IPS DF 6.9 (cell line): ENCODE data around the gene VDR.

Experiments used
- DNase-seq: peaks from one replicate; pipeline ENCODE4 v3.0.0-alpha.2; 2013; ENCODE audit warnings: low read depth, low spot score
- H3K27ac ChIP-seq: one replicate; pipeline ENCODE4 v1.5.1; 2013; ENCODE audit warnings: low read length, control low read depth
- H3K27me3 ChIP-seq: 2 replicates; pipeline ENCODE4 v1.6.1; 2013; ENCODE audit warnings: mild to moderate bottlenecking, low read length; ENCODE audit not compliant: control insufficient read depth, insufficient read depth
- H3K36me3 ChIP-seq: 2 replicates; pipeline ENCODE4 v1.6.1; 2013; ENCODE audit warnings: low read length; ENCODE audit not compliant: control insufficient read depth, insufficient read depth
- H3K4me1 ChIP-seq: 2 replicates; pipeline ENCODE4 v1.6.1; 2013; ENCODE audit warnings: low read length; ENCODE audit not compliant: control insufficient read depth, insufficient read depth
- H3K4me3 ChIP-seq: 2 replicates; pipeline ENCODE4 v1.5.1; 2013; ENCODE audit warnings: mild to moderate bottlenecking, low read length
- H3K9me3 ChIP-seq: 2 replicates; pipeline ENCODE4 v1.6.1; 2013; ENCODE audit warnings: low read length, inconsistent platforms; ENCODE audit not compliant: control insufficient read depth, insufficient read depth
- WGBS: extraction: QIAGEN DNeasy Blood & Tissue Kit; methylation state at CpG from one replicate; pipeline ENCODE4 v1.1.7; 2013; ENCODE audit warnings: mixed read lengths, missing lambda C conversion rate; ENCODE audit not compliant: insufficient read length, insufficient coverage; 5-methylcytosine and 5-hydroxymethylcytosine counted together

VDR gene

GRCh38 chr12:47942614-47943225 lies 37.9 kb upstream of the VDR start:
- Histone ChIP-seq H3K27me3 (no peaks in the 10 kb centered on the region), H3K4me3 (no peak overlapping the region), H3K36me3 (no peaks in the 10 kb centered on the region), H3K9me3 (no peaks in the 10 kb centered on the region), H3K27ac (no peak overlapping the region), H3K4me1 (peaks cover 2% of the 10 kb centered on the region)
- 100% methylated on average over 3 of the region's 31 CpGs for WGBS
- no peak for DNase-seq

- no peaks in the 10 kb centered on the region for H3K36me3 ChIP-seq
- no peak overlapping the region for H3K4me3 ChIP-seq
- no peak for DNase-seq
- H3K4me1 ChIP-seq = peaks cover 2% of the 10 kb centered on the region
- H3K27ac ChIP-seq = no peak overlapping the region
- no peaks in the 10 kb centered on the region for H3K27me3 ChIP-seq
- H3K9me3 ChIP-seq = no peaks in the 10 kb centered on the region
- WGBS = no CpG with 5 or more reads among the region's 40 CpGs
Measured at GRCh38 chr12:47941871-47942613, 37.2 kb upstream of the VDR start.

DNA sequence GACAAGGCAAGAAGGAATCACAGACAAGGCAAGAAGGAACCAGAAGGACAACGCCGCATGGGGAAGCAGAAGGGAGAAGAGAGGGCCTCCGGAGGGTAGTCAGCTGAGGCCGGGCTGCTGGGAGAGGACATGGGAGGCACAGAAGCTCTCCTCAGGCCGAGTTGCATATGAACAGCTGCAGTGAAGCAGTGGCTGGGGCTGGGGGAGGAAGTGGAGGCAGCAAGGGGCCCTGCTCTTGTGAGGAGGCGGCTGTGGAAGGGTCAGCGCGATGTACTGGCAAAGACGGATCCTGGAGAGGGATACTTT lies 36.6 kb upstream of the VDR start:
- H3K4me1 ChIP-seq = peaks cover 2% of the 10 kb centered on the region
- H3K36me3 ChIP-seq = no peaks in the 10 kb centered on the region
- no CpG with 5 or more reads among the region's 9 CpGs for WGBS
- H3K27me3 ChIP-seq = no peaks in the 10 kb centered on the region
- no peaks in the 10 kb centered on the region for H3K9me3 ChIP-seq
- no peak for DNase-seq
- H3K27ac ChIP-seq = no peak overlapping the region
- H3K4me3 ChIP-seq = no peak overlapping the region

- Histone ChIP-seq H3K9me3 (no peaks in the 10 kb centered on the region), H3K36me3 (no peaks in the 10 kb centered on the region), H3K27me3 (no peaks in the 10 kb centered on the region), H3K4me1 (peaks cover 2% of the 10 kb centered on the region), H3K27ac (no peak overlapping the region), H3K4me3 (no peak overlapping the region)
- no peak for DNase-seq
- no CpG with 5 or more reads among the region's 10 CpGs for WGBS
Measured at GRCh38 chr12:47940773-47941474, 36.1 kb upstream of the VDR start.

- no peaks in the 10 kb centered on the region for H3K9me3 ChIP-seq
- no peaks in the 10 kb centered on the region for H3K36me3 ChIP-seq
- DNase-seq = no peak
- no peak overlapping the region for H3K4me3 ChIP-seq
- H3K27ac ChIP-seq = no peak overlapping the region
- no CpG with 5 or more reads among the region's 6 CpGs for WGBS
- peaks cover 2% of the 10 kb centered on the region for H3K4me1 ChIP-seq
- H3K27me3 ChIP-seq = no peaks in the 10 kb centered on the region
Measured at GRCh38 chr12:47939009-47939601, 34.3 kb upstream of the VDR start.

DNA sequence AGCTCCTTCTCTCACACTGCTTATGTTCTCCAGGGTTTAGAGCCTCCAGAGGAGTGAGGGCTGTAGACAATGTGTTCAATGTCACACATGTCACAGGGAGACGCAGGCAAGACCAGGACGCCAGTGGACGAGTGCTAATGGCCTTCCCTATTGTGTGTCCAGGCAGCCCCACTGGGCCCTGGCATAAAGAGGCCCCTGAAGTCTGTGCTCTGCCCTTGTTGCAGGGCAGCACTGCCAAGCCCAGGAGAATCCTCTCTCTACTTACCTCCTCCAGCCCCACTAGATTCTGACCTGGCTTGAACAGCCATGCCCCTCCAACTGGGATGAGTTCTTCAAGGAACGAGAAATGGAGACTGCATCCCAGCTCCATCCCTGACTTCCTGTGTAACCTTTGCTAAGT lies 33.8 kb upstream of the VDR start:
- Histone ChIP-seq H3K4me1 (peaks cover 2% of the 10 kb centered on the region), H3K27me3 (no peaks in the 10 kb centered on the region), H3K36me3 (no peaks in the 10 kb centered on the region), H3K9me3 (no peaks in the 10 kb centered on the region), H3K4me3 (no peak overlapping the region), H3K27ac (no peak overlapping the region)
- no peak for DNase-seq
- no CpG with 5 or more reads among the region's 4 CpGs for WGBS

DNA sequence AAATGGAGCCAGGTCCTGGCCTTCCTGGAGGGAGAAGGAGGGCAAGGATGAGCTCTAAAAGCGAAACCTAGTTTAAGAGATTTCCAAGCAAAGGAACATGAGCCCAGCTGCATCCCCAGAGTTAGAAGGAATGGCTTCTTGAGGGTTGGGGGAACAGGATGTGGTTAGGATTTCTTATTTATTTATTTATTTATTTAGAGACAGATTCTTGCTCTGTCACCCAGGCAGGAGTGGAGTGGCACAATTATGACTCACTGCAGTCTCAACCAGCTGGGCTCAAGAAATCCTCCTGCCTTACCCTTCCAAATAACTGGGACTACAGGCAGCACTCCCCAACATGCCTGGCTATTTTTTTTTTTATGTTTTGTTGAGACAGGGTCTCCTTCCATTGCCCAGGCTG lies 33.3 kb upstream of the VDR start:
- DNase-seq = no peak
- H3K27ac ChIP-seq = no peak overlapping the region
- no CpG with 5 or more reads among the region's 1 CpG for WGBS

DNA sequence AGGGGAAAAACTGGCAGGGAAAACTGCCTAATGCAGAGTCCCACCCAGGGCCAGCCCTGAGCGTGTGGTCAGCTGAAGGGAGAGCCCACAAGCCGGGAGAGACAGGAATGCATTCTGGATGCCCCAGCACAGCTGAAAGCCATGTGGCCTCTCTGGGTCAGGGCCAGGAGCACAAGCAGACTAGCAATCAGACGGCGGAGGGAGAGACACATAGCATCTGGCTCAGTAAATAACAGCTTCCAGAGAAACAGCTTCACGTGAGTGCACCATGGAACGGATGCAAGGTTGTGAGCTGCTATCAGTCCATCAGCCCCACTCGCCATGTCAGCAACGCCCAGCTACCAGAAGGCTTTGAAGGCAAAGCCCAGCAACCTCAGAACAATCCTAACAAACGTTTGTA lies 30.4 kb upstream of the VDR start:
- Histone ChIP-seq H3K9me3 (no peaks in the 10 kb centered on the region), H3K27me3 (no peaks in the 10 kb centered on the region), H3K4me3 (no peak overlapping the region), H3K27ac (no peak overlapping the region), H3K36me3 (no peaks in the 10 kb centered on the region), H3K4me1 (no peaks in the 10 kb centered on the region)
- DNase-seq = no peak
- no CpG with 5 or more reads among the region's 9 CpGs for WGBS

More for the DNA sequence above, 33.3 kb upstream of the VDR start:
- Histone ChIP-seq H3K9me3 (no peaks in the 10 kb centered on the region), H3K4me3 (no peak overlapping the region), H3K36me3 (no peaks in the 10 kb centered on the region), H3K27me3 (no peaks in the 10 kb centered on the region), H3K4me1 (peaks cover 2% of the 10 kb centered on the region)

GRCh38 chr12:47931187-47931586 lies 26.4 kb upstream of the VDR start:
- no peak overlapping the region for H3K4me3 ChIP-seq
- no peaks in the 10 kb centered on the region for H3K36me3 ChIP-seq
- 0 out of 2 replicates have a peak, but pooled peaks cover 2% of the 10 kb centered on the region for H3K27me3 ChIP-seq
- no peak overlapping the region for H3K27ac ChIP-seq
- no peaks in the 10 kb centered on the region for H3K4me1 ChIP-seq
- DNase-seq = no peak
- no peaks in the 10 kb centered on the region for H3K9me3 ChIP-seq
- no CpG with 5 or more reads among the region's 1 CpG for WGBS

GRCh38 chr12:47930634-47931033 lies 25.8 kb upstream of the VDR start:
- no peaks in the 10 kb centered on the region for H3K36me3 ChIP-seq
- no peak overlapping the region for H3K27ac ChIP-seq
- DNase-seq = no peak
- no peaks in the 10 kb centered on the region for H3K4me1 ChIP-seq
- WGBS = no CpG with 5 or more reads among the region's 5 CpGs
- H3K4me3 ChIP-seq = no peak overlapping the region
- no peaks in the 10 kb centered on the region for H3K9me3 ChIP-seq
- H3K27me3 ChIP-seq = 0 out of 2 replicates have a peak, but pooled peaks cover 2% of the 10 kb centered on the region
